H9 (cell line): ENCODE results near the gene AGBL4. TPM values are rescaled to one million over a fixed set of nuclear protein-coding genes. Genes with fewer than 3 reads are reported as not detected.

Source experiments
- DNase-seq: peaks from one replicate; pipeline ENCODE4 v3.0.0-alpha.2; 2017
- H2AFZ ChIP-seq: one replicate; pipeline ENCODE4 v1.6.1; 2013; ENCODE audit warnings: mild to moderate bottlenecking, low read length, control low read depth, moderate library complexity
- H2AK5ac ChIP-seq: 2 replicates; pipeline ENCODE4 v1.6.1; 2013; ENCODE audit warnings: low read length, control low read depth, mixed read lengths; ENCODE audit not compliant: insufficient read length
- H2BK120ac ChIP-seq: one replicate; pipeline ENCODE4 v1.6.1; 2013; ENCODE audit warnings: low read depth, mild to moderate bottlenecking, low read length, control low read depth, inconsistent platforms; ENCODE audit not compliant: poor library complexity, severe bottlenecking
- H2BK12ac ChIP-seq: 2 replicates; pipeline ENCODE4 v1.6.1; 2013; ENCODE audit warnings: low read length, control low read depth, mixed read lengths, low read depth; ENCODE audit not compliant: insufficient read length
- H2BK15ac ChIP-seq: 2 replicates; pipeline ENCODE4 v1.6.1; 2013; ENCODE audit warnings: low read depth, low read length, control low read depth
- H2BK20ac ChIP-seq: one replicate; pipeline ENCODE4 v1.6.1; 2013; ENCODE audit warnings: low read depth, mild to moderate bottlenecking, low read length, control low read depth, inconsistent platforms; ENCODE audit not compliant: poor library complexity, severe bottlenecking
- H2BK5ac ChIP-seq: 2 replicates; pipeline ENCODE4 v1.6.1; 2013; ENCODE audit warnings: low read length, control low read depth, mixed read lengths; ENCODE audit not compliant: insufficient read length
- H3K14ac ChIP-seq: 2 replicates; pipeline ENCODE4 v1.6.1; 2013; ENCODE audit warnings: low read length, control low read depth; ENCODE audit not compliant: insufficient read depth
- H3K18ac ChIP-seq: 2 replicates; pipeline ENCODE4 v1.6.1; 2013; ENCODE audit warnings: low read depth, mild to moderate bottlenecking, mixed read lengths, low read length, control low read depth; ENCODE audit not compliant: insufficient read length
- H3K23ac ChIP-seq: 2 replicates; pipeline ENCODE4 v1.6.1; 2013; ENCODE audit warnings: low read length, control low read depth, mixed read lengths, low read depth; ENCODE audit not compliant: insufficient read length
- H3K23me2 ChIP-seq: 2 replicates; pipeline ENCODE4 v1.6.1; 2013; ENCODE audit warnings: low read depth, mild to moderate bottlenecking, mixed read lengths, low read length, control low read depth; ENCODE audit not compliant: insufficient read length, poor library complexity, severe bottlenecking
- H3K27ac ChIP-seq: 2 replicates; pipeline ENCODE4 v1.5.1; 2013; ENCODE audit warnings: low read length, control low read depth, mixed read lengths, low read depth; ENCODE audit not compliant: insufficient read length
- H3K27me3 ChIP-seq: 2 replicates; pipeline ENCODE4 v1.6.1; 2013; ENCODE audit warnings: low read length, control low read depth, inconsistent platforms; ENCODE audit not compliant: insufficient read depth
- H3K4ac ChIP-seq: 2 replicates; pipeline ENCODE4 v1.6.1; 2013; ENCODE audit warnings: low read depth, mild to moderate bottlenecking, control low read depth, inconsistent platforms, low read length, moderate library complexity
- H3K4me1 ChIP-seq: 2 replicates; pipeline ENCODE4 v1.6.1; 2013; ENCODE audit warnings: low read length, control low read depth, inconsistent platforms; ENCODE audit not compliant: insufficient read depth
- H3K4me2 ChIP-seq: 2 replicates; pipeline ENCODE4 v1.6.1; 2013; ENCODE audit warnings: low read length, control low read depth, mixed read lengths; ENCODE audit not compliant: insufficient read length, insufficient read depth
- H3K56ac ChIP-seq: 2 replicates; pipeline ENCODE4 v1.6.1; 2013; ENCODE audit warnings: low read depth, mild to moderate bottlenecking, mixed read lengths, low read length, control low read depth; ENCODE audit not compliant: insufficient read length
- H3K79me1 ChIP-seq: 2 replicates; pipeline ENCODE4 v1.6.1; 2013; ENCODE audit warnings: low read depth, mild to moderate bottlenecking, moderate library complexity, low read length, control low read depth, inconsistent platforms; ENCODE audit not compliant: insufficient read depth, poor library complexity, severe bottlenecking
- H3K79me2 ChIP-seq: 2 replicates; pipeline ENCODE4 v1.6.1; 2013; ENCODE audit warnings: low read length, control low read depth, inconsistent platforms; ENCODE audit not compliant: insufficient read depth
- H3K9ac ChIP-seq: 2 replicates; pipeline ENCODE4 v1.6.1; 2013; ENCODE audit warnings: low read length, control low read depth, mixed read lengths; ENCODE audit not compliant: insufficient read length; ENCODE audit errors: extremely low read depth
- H3K9me3 ChIP-seq: one replicate; pipeline ENCODE4 v1.6.1; 2013; ENCODE audit warnings: low read depth, low read length, inconsistent platforms; ENCODE audit not compliant: control insufficient read depth
- H3T11ph ChIP-seq: one replicate; pipeline ENCODE4 v1.6.1; 2013; ENCODE audit warnings: mild to moderate bottlenecking, low read length, control low read depth, inconsistent platforms
- H4K20me1 ChIP-seq: one replicate; pipeline ENCODE4 v1.6.1; 2013; ENCODE audit not compliant: control insufficient read depth, insufficient read length, insufficient read depth
- H4K5ac ChIP-seq: 2 replicates; pipeline ENCODE4 v1.6.1; 2013; ENCODE audit warnings: low read depth, mild to moderate bottlenecking, mixed read lengths, low read length, control low read depth; ENCODE audit not compliant: insufficient read length
- H4K8ac ChIP-seq: replicated peaks from 2 replicates; pipeline ENCODE4 v1.6.1; 2013; ENCODE audit warnings: low read length, control low read depth, mixed read lengths, low read depth; ENCODE audit not compliant: insufficient read length
- H4K91ac ChIP-seq: 2 replicates; pipeline ENCODE4 v1.6.1; 2013; ENCODE audit warnings: low read depth, mild to moderate bottlenecking, moderate library complexity, mixed read lengths, low read length, control low read depth; ENCODE audit not compliant: insufficient read length
- H3K27ac Mint-ChIP-seq, 3 experiments: 2 replicates in 2 of 3; 3 replicates in 1 of 3; pipeline ENCODE4 v1.8.0; 2020 to 2021; ENCODE audit warnings: mixed read lengths in 3 of 3, mild to moderate bottlenecking in 1 of 3, moderate library complexity in 1 of 3
- H3K27me3 Mint-ChIP-seq: 2 replicates; pipeline ENCODE4 v1.8.0; 2021; ENCODE audit warnings: low read depth, mild to moderate bottlenecking, moderate library complexity, mixed read lengths
- H3K36me3 Mint-ChIP-seq, 3 experiments: 2 replicates in 2 of 3; 3 replicates in 1 of 3; pipeline ENCODE4 v1.8.0; 2020 to 2021; ENCODE audit warnings: low read depth in 3 of 3, mixed read lengths in 3 of 3; ENCODE audit not compliant: insufficient read depth in 1 of 3
- H3K4me1 Mint-ChIP-seq, 2 experiments: 2 replicates each; pipeline ENCODE4 v1.8.0; 2020; ENCODE audit warnings: mixed read lengths in 2 of 2
- H3K4me3 Mint-ChIP-seq, 2 experiments: 2 replicates in 1 of 2; 3 replicates in 1 of 2; pipeline ENCODE4 v1.8.0; 2020 to 2021; ENCODE audit warnings: mild to moderate bottlenecking in 2 of 2, mixed read lengths in 2 of 2, moderate library complexity in 1 of 2
- H3K9me3 Mint-ChIP-seq, 2 experiments: 2 replicates in 1 of 2; 3 replicates in 1 of 2; pipeline ENCODE4 v1.8.0; 2020; ENCODE audit warnings: mild to moderate bottlenecking in 2 of 2, mixed read lengths in 2 of 2, moderate library complexity in 1 of 2
- CTCF ChIP-seq: fragments of 200-600 bp; sonication (generic); conservative IDR thresholded peaks from 3 replicates; pipeline ENCODE4 v1.8.0; 2021; ENCODE audit warnings: antibody characterized with exemption, mild to moderate bottlenecking
- WGBS: extraction: QIAGEN DNeasy Blood & Tissue Kit; methylation state at CpG from one replicate; pipeline ENCODE4 v1.1.7; 2013; ENCODE audit warnings: missing lambda C conversion rate, low lambda C conversion rate, mixed read lengths; ENCODE audit not compliant: insufficient read length; ENCODE audit errors: extremely low coverage; 5-methylcytosine and 5-hydroxymethylcytosine counted together
- total RNA-seq: library from RNA; stranded (reverse); gene quantifications from 2 replicates; pipeline ENCODE4 v1.2.1, GENCODE V29; 2021

AGBL4 gene
- total RNA-seq, 1 experiment from 2014 or later, result not detected

- Mint-ChIP-seq H3K4me3 (no peak overlapping the region), H3K9me3 (peaks cover 80 to 82% of the 10 kb centered on the region in 2 experiments), H3K27ac (no peak overlapping the region), H3K27me3 (no peaks in the 10 kb centered on the region), H3K36me3 (peaks cover 0 to 31% (median 5%) of the 10 kb centered on the region in 3 experiments; a peak in 6 of 7 replicates), H3K4me1 (no peaks in the 10 kb centered on the region)
- Histone ChIP-seq H3K14ac (no peak overlapping the region), H3K4me1 (no peaks in the 10 kb centered on the region), H4K5ac (no peak overlapping the region), H3K9ac (no peak overlapping the region), H3T11ph (no peak overlapping the region), H3K79me1 (no peaks in the 10 kb centered on the region), H3K27me3 (no peaks in the 10 kb centered on the region), H3K4me2 (no peak overlapping the region), H3K23ac (no peak overlapping the region), H2BK12ac (no peak overlapping the region), H2BK20ac (no peak overlapping the region), H3K4ac (no peak overlapping the region), H3K18ac (no peak overlapping the region), H2AFZ (no peak overlapping the region), H3K9me3 (peaks cover 52% of the 10 kb centered on the region), H3K56ac (no peak overlapping the region), H4K8ac (no peak overlapping the region), H2AK5ac (no peak overlapping the region), H2BK120ac (no peak overlapping the region), H2BK15ac (no peak overlapping the region), H2BK5ac (no peak overlapping the region), H3K79me2 (no peaks in the 10 kb centered on the region), H4K20me1 (no peaks in the 10 kb centered on the region), H3K27ac (no peak overlapping the region), H4K91ac (no peak overlapping the region), H3K23me2 (no peaks in the 10 kb centered on the region)
- no peak for TF ChIP-seq CTCF
- no CpG with 5 or more reads among the region's 24 CpGs for WGBS
- DNase-seq, result no peak
Observed at GRCh38 chr1:49541096-49541752, 482.5 kb downstream of the AGBL4 start.
